Thymus (tissue), 11 donors: ENCODE results near the gene CCDC102B. TPM values are rescaled to one million over a fixed set of nuclear protein-coding genes. Genes with fewer than 3 reads are reported as not detected.
"Not testable (repeated sequence)": the region's sequence is repeated elsewhere in the genome, so short reads cannot be mapped to it uniquely, and the experiment has no call there.

Experiments
- DNase-seq, 9 donors: peaks; one replicate each; pipeline ENCODE4 v3.0.0-alpha.2; 2013; ENCODE audit warnings: low spot score in 9 of 9, low read depth in 6 of 9, missing footprints in 1 of 9
- H3K27ac ChIP-seq, 2 donors: one replicate each; pipeline ENCODE4 v1.5.1; 2013; ENCODE audit warnings: control low read depth in 1 of 2, low read depth in 1 of 2, low read length in 1 of 2, mild to moderate bottlenecking in 1 of 2, moderate library complexity in 1 of 2
- H3K27me3 ChIP-seq, 2 donors: one replicate each; pipeline ENCODE4 v1.5.1; 2013; ENCODE audit warnings: low read length in 1 of 2; ENCODE audit not compliant: control insufficient read depth in 2 of 2, insufficient read depth in 1 of 2
- H3K36me3 ChIP-seq, 2 donors: one replicate each; pipeline ENCODE4 v1.5.1; 2013; ENCODE audit warnings: low read length in 1 of 2, mild to moderate bottlenecking in 1 of 2, moderate library complexity in 1 of 2; ENCODE audit not compliant: control insufficient read depth in 2 of 2, insufficient read depth in 2 of 2
- H3K4me1 ChIP-seq, 2 donors: one replicate each; pipeline ENCODE4 v1.5.1; 2013; ENCODE audit warnings: low read length in 2 of 2; ENCODE audit not compliant: control insufficient read depth in 2 of 2, insufficient read depth in 2 of 2
- H3K4me3 ChIP-seq, 2 donors: one replicate each; pipeline ENCODE4 v1.5.1; 2013; ENCODE audit warnings: low read length in 2 of 2, control low read depth in 1 of 2, mild to moderate bottlenecking in 1 of 2
- H3K9me3 ChIP-seq, 2 donors: one replicate each; pipeline ENCODE4 v1.5.1; 2013; ENCODE audit warnings: low read length in 1 of 2, mild to moderate bottlenecking in 1 of 2; ENCODE audit not compliant: control insufficient read depth in 2 of 2, insufficient read depth in 1 of 2
- WGBS: extraction: QIAGEN DNeasy Blood & Tissue Kit; methylation state at CpG from one replicate; pipeline ENCODE4 v1.1.7; 2013; 5-methylcytosine and 5-hydroxymethylcytosine counted together
- polyA plus RNA-seq: library from polyadenylated mRNA; stranded (reverse); fragments of 200-250 nt; gene quantifications from one replicate; pipeline ENCODE4 v1.2.3, GENCODE V29; 2013
- total RNA-seq: library from RNA; stranded (reverse); fragments of 120-200 nt; gene quantifications from one replicate; pipeline ENCODE4 v1.2.4, GENCODE V29; 2013
- donor health status: healthy.

Gene CCDC102B
- total and polyA plus RNA-seq, 2 donors, result 3.0 to 6.1 TPM

DNA sequence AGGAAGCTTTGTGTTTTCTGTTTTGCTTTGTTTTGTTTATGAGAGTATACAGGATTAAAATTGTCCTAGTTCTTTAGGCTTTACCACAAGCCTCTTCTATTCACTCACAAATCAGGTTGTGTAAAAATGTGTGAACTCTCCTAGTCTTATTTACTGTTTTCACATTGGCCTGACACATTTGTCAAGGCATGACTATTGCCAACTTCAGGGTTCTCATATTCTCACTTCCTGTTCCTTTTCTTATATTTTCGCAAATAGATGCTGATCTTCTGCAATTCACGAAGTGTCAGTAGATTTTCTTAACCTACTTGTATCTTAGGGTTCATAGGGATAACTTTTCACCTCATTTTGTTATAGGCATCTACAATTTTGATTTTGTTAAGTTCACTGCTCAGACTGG, 67.1 kb downstream of the CCDC102B start:
- Histone ChIP-seq H3K27ac (no peak overlapping the region), H3K27me3 (no peaks in the 10 kb centered on the region), H3K4me1 (no peaks in the 10 kb centered on the region), H3K4me3 (no peak overlapping the region), H3K9me3 (no peaks in the 10 kb centered on the region), H3K36me3 (no peaks in the 10 kb centered on the region)
- WGBS, result 92% methylated on average over 2 of the region's 2 CpGs
- DNase-seq, result no peak

GRCh38 chr18:68865503-68865902, 67.6 kb downstream of the CCDC102B start:
- H3K4me3 ChIP-seq, result no peak overlapping the region
- H3K27ac ChIP-seq, result no peak overlapping the region
- H3K27me3 ChIP-seq, result no peaks in the 10 kb centered on the region
- H3K4me1 ChIP-seq, result no peaks in the 10 kb centered on the region
- H3K36me3 ChIP-seq, result no peaks in the 10 kb centered on the region
- H3K9me3 ChIP-seq, result no peaks in the 10 kb centered on the region
- 91% methylated on average over 3 of the region's 3 CpGs for WGBS
- DNase-seq, result no peak

DNA sequence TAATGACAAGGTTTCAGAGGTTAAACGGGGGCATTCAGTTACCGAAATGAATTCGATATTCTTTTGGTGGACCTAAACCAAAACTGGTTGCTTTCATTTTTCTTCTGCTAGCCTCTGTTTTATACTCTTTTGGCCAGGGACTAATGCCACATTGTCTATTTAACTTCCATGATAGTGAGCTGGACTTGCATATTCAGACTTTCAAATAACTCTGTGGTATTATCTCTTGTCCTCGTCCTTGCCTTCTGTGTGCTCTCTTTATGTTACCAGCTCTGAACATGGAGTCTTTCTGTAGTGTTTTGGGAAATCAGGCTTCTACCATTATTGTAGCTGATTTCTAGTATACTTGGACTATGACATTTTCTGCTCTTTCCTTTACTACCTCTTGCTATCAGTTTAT, 75.1 kb downstream of the CCDC102B start:
- H3K4me1 ChIP-seq, result no peaks in the 10 kb centered on the region
- WGBS, result 95% methylated on average over 4 of the region's 4 CpGs
- H3K27ac ChIP-seq, result no peak overlapping the region

DNA sequence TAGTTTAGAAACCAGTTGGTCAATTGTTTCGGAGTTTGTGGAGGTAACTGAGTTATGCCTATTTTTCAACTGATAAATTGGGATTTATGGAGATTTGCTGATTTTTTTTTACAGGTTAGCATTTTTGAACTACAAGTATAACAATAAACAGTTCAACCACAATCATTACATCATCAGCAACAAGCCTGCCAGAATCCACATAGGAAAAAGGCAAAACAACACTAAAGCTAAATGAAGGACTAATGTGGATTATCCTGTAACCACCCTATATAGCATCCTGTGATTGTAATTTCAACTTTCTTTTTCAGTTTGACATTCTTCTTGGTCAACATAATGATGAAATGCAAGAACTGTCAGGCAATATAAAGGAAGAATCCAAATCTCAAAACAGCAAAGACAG, 76.5 kb downstream of the CCDC102B start:
- H3K9me3 ChIP-seq, result no peaks in the 10 kb centered on the region
- H3K27ac ChIP-seq, result no peak overlapping the region
- WGBS, result 94% methylated on average over 1 of the region's 1 CpG
- DNase-seq, result no peak
- no peaks in the 10 kb centered on the region for H3K36me3 ChIP-seq
- no peaks in the 10 kb centered on the region for H3K27me3 ChIP-seq
- no peak overlapping the region for H3K4me3 ChIP-seq
- no peaks in the 10 kb centered on the region for H3K4me1 ChIP-seq

More for the DNA sequence above, 75.1 kb downstream of the CCDC102B start:
- Histone ChIP-seq H3K9me3 (no peaks in the 10 kb centered on the region), H3K27me3 (no peaks in the 10 kb centered on the region), H3K36me3 (no peaks in the 10 kb centered on the region), H3K4me3 (no peak overlapping the region)
- DNase-seq, result no peak

DNA sequence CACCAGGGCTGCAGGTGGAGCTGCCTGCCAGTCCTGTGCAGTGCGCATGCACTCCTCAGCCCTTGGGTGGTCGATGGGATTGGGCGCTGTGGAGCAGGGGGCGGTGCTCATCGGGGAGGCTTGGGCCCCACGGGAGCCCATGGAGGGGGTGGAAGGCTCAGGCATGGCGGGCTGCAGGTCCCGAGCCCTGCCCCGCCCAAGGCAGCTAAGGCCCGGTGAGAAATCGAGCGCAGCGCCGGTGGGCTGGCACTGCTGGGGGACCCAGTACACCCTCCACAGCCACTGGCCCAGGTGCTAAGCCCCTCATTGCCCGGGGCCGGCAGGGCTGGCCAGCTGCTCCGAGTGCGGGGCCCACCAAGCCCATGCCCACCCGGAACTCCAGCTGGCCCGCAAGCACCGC, 82.1 kb downstream of the CCDC102B start:
- not testable (repeated sequence) for H3K4me3 ChIP-seq, H3K4me1 ChIP-seq, DNase-seq, H3K27ac ChIP-seq, H3K9me3 ChIP-seq, H3K27me3 ChIP-seq, H3K36me3 ChIP-seq
- 96% methylated on average over 21 of the region's 21 CpGs for WGBS

DNA sequence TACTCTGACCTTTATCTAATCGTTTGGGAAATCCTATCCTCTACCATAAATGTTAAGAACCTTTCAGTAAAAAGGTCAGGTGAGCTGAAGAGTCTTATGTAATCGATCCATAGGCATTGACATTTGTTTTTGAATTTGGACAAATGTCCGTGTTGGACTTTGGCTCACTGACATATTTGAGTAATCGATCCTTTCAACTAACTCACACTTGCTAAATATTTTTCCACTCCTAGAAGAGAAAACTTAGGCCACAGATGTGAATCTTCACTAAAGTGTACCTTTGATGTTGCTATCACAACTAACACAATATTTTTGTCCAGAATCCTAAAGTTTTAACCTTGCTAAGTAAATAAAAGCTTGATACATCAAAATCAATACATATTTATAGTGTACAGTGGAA, 89.5 kb downstream of the CCDC102B start:
- H3K36me3 ChIP-seq, result no peaks in the 10 kb centered on the region
- 89% methylated on average over 4 of the region's 4 CpGs for WGBS
- no peak overlapping the region for H3K27ac ChIP-seq
- DNase-seq, result no peak
- H3K4me1 ChIP-seq, result no peaks in the 10 kb centered on the region
- no peak overlapping the region for H3K4me3 ChIP-seq
- no peaks in the 10 kb centered on the region for H3K9me3 ChIP-seq
- no peaks in the 10 kb centered on the region for H3K27me3 ChIP-seq

GRCh38 chr18:68893354-68893753, 95.5 kb downstream of the CCDC102B start:
- Histone ChIP-seq H3K36me3 (no peaks in the 10 kb centered on the region), H3K4me1 (no peaks in the 10 kb centered on the region), H3K9me3 (no peaks in the 10 kb centered on the region), H3K27me3 (no peaks in the 10 kb centered on the region), H3K27ac (no peak overlapping the region), H3K4me3 (no peak overlapping the region)
- WGBS, result 97% methylated on average over 1 of the region's 1 CpG
- no peak for DNase-seq

GRCh38 chr18:68897286-68897685, 99.4 kb downstream of the CCDC102B start:
- WGBS, result 89% methylated on average over 4 of the region's 4 CpGs
- no peak overlapping the region for H3K27ac ChIP-seq
- no peak for DNase-seq
- no peak overlapping the region for H3K4me3 ChIP-seq
- no peaks in the 10 kb centered on the region for H3K27me3 ChIP-seq
- no peaks in the 10 kb centered on the region for H3K36me3 ChIP-seq
- H3K4me1 ChIP-seq, result no peaks in the 10 kb centered on the region
- no peaks in the 10 kb centered on the region for H3K9me3 ChIP-seq

DNA sequence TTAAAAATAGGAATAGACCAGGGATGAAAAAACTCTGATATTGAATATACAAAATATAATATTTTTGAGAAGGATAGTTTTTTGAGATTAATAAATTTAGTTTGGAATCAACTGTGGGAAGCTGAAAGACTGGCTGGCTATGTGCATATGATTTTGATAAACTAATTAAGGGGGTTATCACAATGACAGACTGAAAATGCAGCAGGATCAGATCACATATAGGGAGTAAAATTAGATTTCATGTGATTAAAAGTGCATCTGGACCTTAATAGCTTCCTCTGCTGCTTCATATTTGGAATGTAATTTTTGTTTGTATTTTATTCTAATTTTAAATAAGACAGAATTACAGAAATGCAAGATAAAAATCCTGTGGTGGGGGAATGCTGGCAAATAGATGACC, 111.7 kb downstream of the CCDC102B start:
- Histone ChIP-seq H3K4me1 (no peaks in the 10 kb centered on the region), H3K4me3 (no peak overlapping the region), H3K9me3 (no peaks in the 10 kb centered on the region), H3K36me3 (no peaks in the 10 kb centered on the region), H3K27ac (no peak overlapping the region), H3K27me3 (no peaks in the 10 kb centered on the region)
- DNase-seq, result no peak

DNA sequence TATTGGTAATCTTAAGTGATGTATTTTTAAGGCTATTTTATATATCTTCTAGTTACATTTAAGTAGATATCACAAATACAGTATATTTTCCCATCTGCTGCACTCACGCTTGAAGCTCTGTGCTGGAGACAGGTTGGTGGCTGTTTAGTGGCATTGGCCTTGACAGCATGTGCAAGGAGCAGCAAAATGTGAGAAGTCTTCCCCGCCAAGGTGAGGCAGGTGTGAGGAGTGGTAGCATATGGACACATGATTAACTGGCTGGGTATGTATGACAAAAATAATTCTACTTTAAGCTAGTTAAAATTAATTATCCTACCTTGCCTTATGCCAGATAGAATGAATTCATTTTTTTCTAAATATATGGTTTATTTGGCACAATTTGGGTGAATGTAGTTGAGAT, 117.2 kb downstream of the CCDC102B start:
- no peaks in the 10 kb centered on the region for H3K4me1 ChIP-seq

More for the DNA sequence above, 117.2 kb downstream of the CCDC102B start:
- H3K4me3 ChIP-seq, result no peak overlapping the region
- H3K27me3 ChIP-seq, result no peaks in the 10 kb centered on the region
- no peaks in the 10 kb centered on the region for H3K9me3 ChIP-seq
- no peak for DNase-seq
- no peaks in the 10 kb centered on the region for H3K36me3 ChIP-seq
- WGBS, result 98% methylated on average over 2 of the region's 2 CpGs
- no peak overlapping the region for H3K27ac ChIP-seq
